ENCODE results near the gene COL21A1. TPM values are rescaled to one million over a fixed set of nuclear protein-coding genes. Genes with fewer than 3 reads are reported as not detected.

COL21A1 gene
- total RNA-seq, 4 donors from 2014 or later: 1.3 to 2.1 (median 1.6) TPM

DNA sequence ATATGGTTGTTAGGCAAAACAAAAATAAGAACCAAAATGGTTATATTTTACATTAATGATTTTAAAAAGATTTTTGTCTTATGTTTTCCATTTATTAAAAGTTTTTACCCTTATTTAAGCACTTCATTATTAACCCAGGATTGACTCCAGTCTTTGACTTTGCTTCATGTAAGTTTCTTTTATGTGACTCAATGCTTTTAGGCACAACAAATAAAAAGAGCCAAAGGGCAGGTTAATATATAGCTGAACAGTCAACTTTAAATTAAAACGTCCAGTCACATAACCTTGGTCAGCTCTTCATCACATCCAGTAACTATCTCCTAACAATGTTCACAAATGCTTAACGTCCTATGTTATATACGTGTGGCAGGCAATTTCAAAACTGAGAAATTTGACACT lies 32.7 kb downstream of the COL21A1 start:
- peaks cover 0 to 12% (median 2%) of the 10 kb centered on the region in 3 donors for H3K4me1 ChIP-seq
- intact Hi-C loops (cut with DNase I): no loop called here
- H3K27me3 ChIP-seq: no peaks in the 10 kb centered on the region
- no peaks in the 10 kb centered on the region for H3K36me3 ChIP-seq
- 91% methylated on average over 3 of the region's 3 CpGs for WGBS, 2 donors
- no peak overlapping the region for H3K27ac ChIP-seq
- no peak for TF ChIP-seq POLR2A (IDR thresholded peaks at IDR 0.05)
- TF ChIP-seq, protein P1, sequence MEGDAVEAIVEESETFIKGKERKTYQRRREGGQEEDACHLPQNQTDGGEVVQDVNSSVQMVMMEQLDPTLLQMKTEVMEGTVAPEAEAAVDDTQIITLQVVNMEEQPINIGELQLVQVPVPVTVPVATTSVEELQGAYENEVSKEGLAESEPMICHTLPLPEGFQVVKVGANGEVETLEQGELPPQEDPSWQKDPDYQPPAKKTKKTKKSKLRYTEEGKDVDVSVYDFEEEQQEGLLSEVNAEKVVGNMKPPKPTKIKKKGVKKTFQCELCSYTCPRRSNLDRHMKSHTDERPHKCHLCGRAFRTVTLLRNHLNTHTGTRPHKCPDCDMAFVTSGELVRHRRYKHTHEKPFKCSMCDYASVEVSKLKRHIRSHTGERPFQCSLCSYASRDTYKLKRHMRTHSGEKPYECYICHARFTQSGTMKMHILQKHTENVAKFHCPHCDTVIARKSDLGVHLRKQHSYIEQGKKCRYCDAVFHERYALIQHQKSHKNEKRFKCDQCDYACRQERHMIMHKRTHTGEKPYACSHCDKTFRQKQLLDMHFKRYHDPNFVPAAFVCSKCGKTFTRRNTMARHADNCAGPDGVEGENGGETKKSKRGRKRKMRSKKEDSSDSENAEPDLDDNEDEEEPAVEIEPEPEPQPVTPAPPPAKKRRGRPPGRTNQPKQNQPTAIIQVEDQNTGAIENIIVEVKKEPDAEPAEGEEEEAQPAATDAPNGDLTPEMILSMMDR (IDR thresholded peaks at IDR 0.05): no peak
- no peaks in the 10 kb centered on the region for H3K9me3 ChIP-seq
- no peak overlapping the region for H3K4me3 ChIP-seq
- DNase-seq: no peak

DNA sequence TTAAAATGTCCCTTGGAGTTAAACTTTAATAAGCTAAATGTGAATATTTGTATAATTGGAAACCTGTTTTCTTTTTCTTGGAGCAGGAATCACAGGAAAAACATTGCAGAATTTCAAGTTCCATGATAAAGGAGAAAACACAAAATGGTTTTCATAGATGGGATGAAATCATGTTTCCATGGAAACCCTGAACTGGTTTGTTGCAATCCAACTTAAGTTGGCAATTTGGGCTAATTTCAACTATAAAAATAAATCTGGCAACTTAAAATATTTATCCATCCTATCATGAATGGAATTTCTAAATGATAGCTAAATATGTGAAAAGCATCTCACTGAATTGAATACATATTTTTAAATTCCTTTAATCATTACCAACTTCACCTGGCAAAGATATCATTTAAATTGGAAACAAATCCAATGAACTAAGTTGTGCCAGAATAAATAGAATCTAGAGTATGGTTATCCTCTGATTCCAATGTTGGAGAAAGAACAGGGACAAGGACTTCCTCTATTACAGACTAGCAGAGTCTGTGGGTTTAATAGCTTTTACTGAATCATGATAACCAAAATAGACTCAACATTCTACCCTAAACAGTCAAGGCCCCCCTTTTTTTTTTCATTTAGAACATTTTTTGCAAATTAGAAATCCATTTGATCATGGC lies 33.2 kb downstream of the COL21A1 start:
- Histone ChIP-seq H3K27me3 (no peaks in the 10 kb centered on the region), H3K36me3 (no peaks in the 10 kb centered on the region), H3K4me1 (peaks cover 0 to 10% (median 0%) of the 10 kb centered on the region in 3 donors), H3K27ac (no peak overlapping the region), H3K4me3 (no peak overlapping the region), H3K9me3 (no peaks in the 10 kb centered on the region)
- intact Hi-C loops (cut with DNase I): no loop called here
- DNase-seq: no peak
- TF ChIP-seq, protein P1 (IDR thresholded peaks at IDR 0.05): no peak
- TF ChIP-seq POLR2A (IDR thresholded peaks at IDR 0.05): no peak

DNA sequence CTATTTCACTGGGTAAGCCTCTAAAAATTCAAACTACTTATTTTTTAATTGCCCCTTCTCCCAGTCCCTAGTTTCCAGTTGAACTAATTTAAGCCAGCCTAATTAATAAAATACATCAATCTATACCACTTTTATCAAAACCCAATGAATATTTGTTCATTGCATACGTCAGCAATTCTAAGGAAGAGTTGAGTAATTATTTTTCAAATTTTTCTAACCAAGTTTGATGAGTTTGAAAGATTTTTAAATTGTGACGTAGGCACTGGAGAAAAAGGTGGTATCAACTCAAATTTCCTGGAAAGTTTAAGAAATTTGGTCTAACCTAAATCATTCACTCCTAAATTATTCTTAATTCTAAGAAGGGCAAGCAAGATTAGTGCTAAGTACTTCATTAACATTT lies 35.7 kb downstream of the COL21A1 start:
- H3K27me3 ChIP-seq: no peaks in the 10 kb centered on the region
- H3K36me3 ChIP-seq: no peaks in the 10 kb centered on the region
- H3K4me3 ChIP-seq: no peak overlapping the region
- intact Hi-C loops (cut with DNase I): no loop called here
- DNase-seq: no peak
- no peak for TF ChIP-seq POLR2A (IDR thresholded peaks at IDR 0.05)
- TF ChIP-seq, protein P1 (IDR thresholded peaks at IDR 0.05): no peak
- WGBS, 2 donors: 38 to 64% methylated on average over 2 of the region's 2 CpGs
- no peaks in the 10 kb centered on the region for H3K9me3 ChIP-seq
- H3K4me1 ChIP-seq: peaks cover 0 to 10% (median 0%) of the 10 kb centered on the region in 3 donors
- H3K27ac ChIP-seq: no peak overlapping the region

DNA sequence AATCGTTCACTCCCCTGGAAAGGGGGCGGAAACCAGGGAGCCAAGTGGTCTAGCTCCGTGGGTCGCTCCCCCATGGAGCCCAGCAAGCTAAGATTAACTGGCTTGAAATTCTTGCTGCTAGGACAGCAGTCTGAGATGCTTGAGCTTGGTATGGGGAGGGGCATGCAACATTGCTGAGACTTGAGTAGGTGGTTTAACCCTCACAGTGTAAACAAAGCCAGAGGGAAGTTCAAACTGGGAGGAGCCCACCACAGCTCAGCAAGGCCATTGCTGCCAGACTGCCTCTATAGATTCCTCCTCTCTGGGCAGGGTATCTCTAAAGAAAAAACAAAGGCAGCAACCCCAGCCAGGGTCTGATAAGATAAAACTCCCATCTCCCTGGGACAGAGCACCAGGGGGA lies 43.2 kb downstream of the COL21A1 start:
- Histone ChIP-seq H3K36me3 (no peaks in the 10 kb centered on the region), H3K9me3 (no peaks in the 10 kb centered on the region), H3K27me3 (no peaks in the 10 kb centered on the region), H3K4me3 (no peak overlapping the region), H3K27ac (no peak overlapping the region), H3K4me1 (no peaks in the 10 kb centered on the region)
- 100% methylated on average over 2 of the region's 4 CpGs; no CpG with 5 or more reads in 1 of the 2 donors for WGBS, 2 donors
- no peak for DNase-seq
- intact Hi-C loops (cut with DNase I): no loop called here
- TF ChIP-seq, protein P1 (IDR thresholded peaks at IDR 0.05): no peak
- no peak for TF ChIP-seq POLR2A (IDR thresholded peaks at IDR 0.05)

DNA sequence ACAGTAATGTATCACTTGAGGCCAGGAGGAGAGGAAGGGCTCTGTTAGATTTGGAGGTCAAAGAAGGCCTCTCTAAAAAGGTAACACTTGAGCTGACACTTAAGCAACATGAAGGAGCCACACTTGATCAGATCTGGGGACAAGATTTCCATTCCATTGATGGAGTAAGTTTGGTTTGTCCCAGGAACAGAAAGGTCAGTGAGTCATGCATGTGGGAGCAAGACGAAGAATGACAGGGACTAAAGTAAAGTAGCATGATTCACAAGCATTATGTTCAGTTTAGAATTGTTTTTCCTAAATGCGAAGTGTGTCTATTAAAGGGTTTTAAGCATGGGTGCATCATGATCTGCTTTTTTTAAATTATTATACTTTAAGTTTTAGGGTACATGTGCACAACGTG lies 47.4 kb downstream of the COL21A1 start:
- Histone ChIP-seq H3K9me3 (no peaks in the 10 kb centered on the region), H3K36me3 (no peaks in the 10 kb centered on the region), H3K4me3 (no peak overlapping the region), H3K4me1 (no peaks in the 10 kb centered on the region), H3K27me3 (no peaks in the 10 kb centered on the region), H3K27ac (no peak overlapping the region)
- intact Hi-C loops (cut with DNase I): no loop called here
- DNase-seq: no peak
- no peak for TF ChIP-seq POLR2A (IDR thresholded peaks at IDR 0.05)
- TF ChIP-seq, protein P1 (IDR thresholded peaks at IDR 0.05): no peak
- 60 to 74% methylated on average over 3 of the region's 3 CpGs for WGBS, 2 donors
